ENCODE results near the gene ZIC4. TPM values are rescaled to one million over a fixed set of nuclear protein-coding genes. Genes with fewer than 3 reads are reported as not detected.

Gene ZIC4
- total RNA-seq, 1 experiment from 2014 or later = not detected

GRCh38 chr3:147425388-147425850 is 19.1 kb upstream of the ZIC4 start:
- intact Hi-C loops (cut with micrococcal nuclease) = no loop called here
- ChIA-PET POLR2A (no interaction called here), CTCF (no interaction called here)
- peaks cover 52% of the 10 kb centered on the region for H3K27me3 Mint-ChIP-seq (ENCODE audit: insufficient read depth, unreplicated experiment)
- BruUV-seq (replicated peaks) = no TSS peak
- TF ChIP-seq, protein P1, sequence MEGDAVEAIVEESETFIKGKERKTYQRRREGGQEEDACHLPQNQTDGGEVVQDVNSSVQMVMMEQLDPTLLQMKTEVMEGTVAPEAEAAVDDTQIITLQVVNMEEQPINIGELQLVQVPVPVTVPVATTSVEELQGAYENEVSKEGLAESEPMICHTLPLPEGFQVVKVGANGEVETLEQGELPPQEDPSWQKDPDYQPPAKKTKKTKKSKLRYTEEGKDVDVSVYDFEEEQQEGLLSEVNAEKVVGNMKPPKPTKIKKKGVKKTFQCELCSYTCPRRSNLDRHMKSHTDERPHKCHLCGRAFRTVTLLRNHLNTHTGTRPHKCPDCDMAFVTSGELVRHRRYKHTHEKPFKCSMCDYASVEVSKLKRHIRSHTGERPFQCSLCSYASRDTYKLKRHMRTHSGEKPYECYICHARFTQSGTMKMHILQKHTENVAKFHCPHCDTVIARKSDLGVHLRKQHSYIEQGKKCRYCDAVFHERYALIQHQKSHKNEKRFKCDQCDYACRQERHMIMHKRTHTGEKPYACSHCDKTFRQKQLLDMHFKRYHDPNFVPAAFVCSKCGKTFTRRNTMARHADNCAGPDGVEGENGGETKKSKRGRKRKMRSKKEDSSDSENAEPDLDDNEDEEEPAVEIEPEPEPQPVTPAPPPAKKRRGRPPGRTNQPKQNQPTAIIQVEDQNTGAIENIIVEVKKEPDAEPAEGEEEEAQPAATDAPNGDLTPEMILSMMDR (IDR thresholded peaks at IDR 0.05; ENCODE audit: unreplicated experiment) = no peak
- no peaks in the 10 kb centered on the region for H3K9me3 Mint-ChIP-seq (ENCODE audit: unreplicated experiment)
- H3K27ac Mint-ChIP-seq (ENCODE audit: low read depth, unreplicated experiment) = no peak overlapping the region
- no peak for DNase-seq (ENCODE audit: unreplicated experiment)
- H3K4me1 Mint-ChIP-seq (ENCODE audit: insufficient read depth, unreplicated experiment) = no peaks in the 10 kb centered on the region
- no peak overlapping the region for H3K4me3 Mint-ChIP-seq (ENCODE audit: unreplicated experiment)
- no peaks in the 10 kb centered on the region for H3K36me3 Mint-ChIP-seq (ENCODE audit: insufficient read depth, unreplicated experiment)

DNA sequence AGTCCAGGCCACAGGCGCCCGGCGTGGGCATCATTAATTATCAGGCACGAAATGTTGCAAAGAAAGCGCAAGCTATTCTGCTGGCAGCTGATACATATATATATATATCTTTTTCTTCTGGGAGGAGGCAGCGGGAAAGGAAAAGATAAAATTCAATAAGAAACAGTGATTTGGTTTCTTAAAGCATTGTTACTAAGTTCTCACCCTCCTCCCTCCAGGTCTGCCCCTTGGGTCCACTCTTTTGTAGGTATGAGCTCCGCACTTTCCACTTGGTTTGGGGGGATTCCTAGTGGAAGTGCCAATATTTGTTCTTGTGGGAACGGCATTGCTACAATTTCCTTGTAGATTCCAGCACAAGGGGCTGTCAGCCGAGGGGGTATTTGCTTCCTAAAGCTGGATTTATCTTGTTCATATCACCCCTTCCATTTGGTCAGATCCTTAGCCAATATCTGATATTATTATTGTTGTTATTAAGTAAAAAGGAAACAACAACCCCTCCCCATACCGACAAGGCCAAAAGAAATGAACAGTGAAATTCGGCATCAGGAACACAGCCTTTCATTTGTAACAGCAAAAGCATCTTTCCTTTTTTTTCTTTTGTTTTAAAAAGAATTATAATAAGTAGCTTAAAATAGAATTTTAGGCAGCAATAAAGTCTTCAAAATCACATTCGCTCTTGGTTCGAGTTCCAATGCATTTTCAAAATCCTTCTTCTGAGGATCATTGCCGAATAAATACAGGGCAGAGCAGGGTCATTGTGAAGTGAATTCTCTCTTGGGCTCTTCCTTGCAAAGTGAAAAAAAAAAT is 18.4 kb upstream of the ZIC4 start:
- no peaks in the 10 kb centered on the region for H3K9me3 Mint-ChIP-seq (ENCODE audit: unreplicated experiment)
- H3K27ac Mint-ChIP-seq (ENCODE audit: low read depth, unreplicated experiment) = no peak overlapping the region
- intact Hi-C loops (cut with micrococcal nuclease) = no loop called here
- TF ChIP-seq, protein P1 (IDR thresholded peaks at IDR 0.05; ENCODE audit: unreplicated experiment) = no peak
- no peak overlapping the region for H3K4me3 Mint-ChIP-seq (ENCODE audit: unreplicated experiment)
- POLR2A ChIA-PET = no interaction called here
- no TSS peak for BruUV-seq (replicated peaks)
- H3K36me3 Mint-ChIP-seq (ENCODE audit: insufficient read depth, unreplicated experiment) = no peaks in the 10 kb centered on the region
- DNase-seq (ENCODE audit: unreplicated experiment) = no peak
- H3K4me1 Mint-ChIP-seq (ENCODE audit: insufficient read depth, unreplicated experiment) = no peaks in the 10 kb centered on the region
- peaks cover 46% of the 10 kb centered on the region for H3K27me3 Mint-ChIP-seq (ENCODE audit: insufficient read depth, unreplicated experiment)
- CTCF ChIA-PET = no interaction called here

GRCh38 chr3:147423798-147424580 is 17.6 kb upstream of the ZIC4 start:
- DNase-seq (ENCODE audit: unreplicated experiment) = no peak
- Mint-ChIP-seq H3K27me3 (ENCODE audit: insufficient read depth, unreplicated experiment) (peaks cover 43% of the 10 kb centered on the region), H3K27ac (ENCODE audit: low read depth, unreplicated experiment) (no peak overlapping the region), H3K9me3 (ENCODE audit: unreplicated experiment) (no peaks in the 10 kb centered on the region), H3K4me3 (ENCODE audit: unreplicated experiment) (no peak overlapping the region), H3K4me1 (ENCODE audit: insufficient read depth, unreplicated experiment) (no peaks in the 10 kb centered on the region), H3K36me3 (ENCODE audit: insufficient read depth, unreplicated experiment) (no peaks in the 10 kb centered on the region)
- ChIA-PET POLR2A (no interaction called here), CTCF (no interaction called here)
- intact Hi-C loops (cut with micrococcal nuclease) = no loop called here
- TF ChIP-seq, protein P1 (IDR thresholded peaks at IDR 0.05; ENCODE audit: unreplicated experiment) = no peak
- no TSS peak for BruUV-seq (replicated peaks)

GRCh38 chr3:147423537-147423797 is 17.1 kb upstream of the ZIC4 start:
- intact Hi-C loops (cut with micrococcal nuclease) = no loop called here
- no peaks in the 10 kb centered on the region for H3K9me3 Mint-ChIP-seq (ENCODE audit: unreplicated experiment)
- H3K27me3 Mint-ChIP-seq (ENCODE audit: insufficient read depth, unreplicated experiment) = peaks cover 38% of the 10 kb centered on the region
- H3K36me3 Mint-ChIP-seq (ENCODE audit: insufficient read depth, unreplicated experiment) = no peaks in the 10 kb centered on the region
- CTCF ChIA-PET = no interaction called here
- no peaks in the 10 kb centered on the region for H3K4me1 Mint-ChIP-seq (ENCODE audit: insufficient read depth, unreplicated experiment)
- TF ChIP-seq, protein P1 (IDR thresholded peaks at IDR 0.05; ENCODE audit: unreplicated experiment) = no peak
- no TSS peak for BruUV-seq (replicated peaks)
- no peak overlapping the region for H3K27ac Mint-ChIP-seq (ENCODE audit: low read depth, unreplicated experiment)
- no peak for DNase-seq (ENCODE audit: unreplicated experiment)
- POLR2A ChIA-PET = no interaction called here
- no peak overlapping the region for H3K4me3 Mint-ChIP-seq (ENCODE audit: unreplicated experiment)

Measured in MCF 10A (cell line).